HepG2 (cell line): ENCODE measurements around the gene EFEMP2. TPM values are rescaled to one million over a fixed set of nuclear protein-coding genes. Genes with fewer than 3 reads are reported as not detected.

Experiments
- ATAC-seq: fragments of 200-7000 bp; cut with Tn5 transposase; 3 replicates; pipeline ENCODE4 v1.9.1; 2020; ENCODE audit warnings: mild to moderate bottlenecking, moderate library complexity
- BruUV-seq: library from RNA; stranded (reverse); fragments of 400-500 nt; replicated peaks from 2 replicates; lab custom pipeline; 2021; lab: Mats Ljungman, UMichigan
- CTCF ChIA-PET: fragments of 300-600 bp; formaldehyde crosslinking; extraction: SDS; loops from one replicate; lab custom pipeline; 2021; ENCODE audit warnings: low total read pairs, inconsistent platforms, low intra/inter-chr PET ratio; lab: Yijun Ruan, JAX
- POLR2A ChIA-PET: fragments of 350-600 bp; sonication (Branson Sonifier 250); formaldehyde crosslinking; loops from one replicate; lab custom pipeline; 2020; ENCODE audit warnings: antibody characterized with exemption, inconsistent platforms; lab: Yijun Ruan, JAX
- DNase-seq: peaks from one replicate; pipeline ENCODE4 v3.0.0-alpha.2; 2015; ENCODE audit warnings: low spot score
- FAIRE-seq: peaks from 3 replicates; lab custom pipeline; 2011; peaks lifted over from hg19 to GRCh38; lab: Jason Lieb, UNC
- H2AFZ ChIP-seq: one replicate; pipeline ENCODE4 v1.6.1; 2011; ENCODE audit warnings: low read length, inconsistent platforms
- H3K27ac ChIP-seq: fragments of 300-600 bp; 3 replicates; pipeline ENCODE4 v1.8.0; 2011; ENCODE audit warnings: mixed run types, mild to moderate bottlenecking, mixed read lengths, low read length, inconsistent platforms; ENCODE audit not compliant: insufficient read depth; ENCODE audit errors: extremely low read length
- H3K27me3 ChIP-seq, 2 experiments: fragments of 200-600 bp in 1 of 2; 2 replicates in 1 of 2; 3 replicates in 1 of 2; pipeline versions ENCODE4 v1.6.0 to v1.8.0; 2011; ENCODE audit warnings: low read length in 2 of 2, mild to moderate bottlenecking in 2 of 2, moderate library complexity in 2 of 2, inconsistent platforms in 1 of 2; ENCODE audit not compliant: insufficient read depth in 2 of 2, control insufficient read depth in 1 of 2
- H3K36me3 ChIP-seq, 2 experiments: fragments of 200-600 bp in 1 of 2; replicated peaks in 1 of 2; 2 replicates in 1 of 2; 3 replicates in 1 of 2; pipeline versions ENCODE4 v1.5.1 to v1.8.0; 2011; ENCODE audit warnings: low read length in 2 of 2, inconsistent platforms in 1 of 2; ENCODE audit not compliant: insufficient read depth in 2 of 2, control insufficient read depth in 1 of 2
- H3K4me1 ChIP-seq: 2 replicates; pipeline ENCODE4 v1.5.1; 2012; ENCODE audit warnings: low read length, inconsistent platforms; ENCODE audit not compliant: insufficient read depth
- H3K4me2 ChIP-seq: 2 replicates; pipeline ENCODE4 v1.6.0; 2011; ENCODE audit warnings: low read depth, low read length, inconsistent platforms
- H3K4me3 ChIP-seq, 3 experiments: fragments of 200-600 bp in 1 of 3; sonication (generic), shearing (Covaris generic) in 1 of 3; replicated peaks in 1 of 3; 2 replicates each; pipeline ENCODE4 v1.5.1; 2011 to 2016; ENCODE audit warnings: low read length in 3 of 3, inconsistent platforms in 2 of 3, low read depth in 2 of 3, mild to moderate bottlenecking in 2 of 3, control low read depth in 1 of 3, mixed read lengths in 1 of 3; ENCODE audit not compliant: insufficient read depth in 1 of 3
- H3K79me2 ChIP-seq: one replicate; pipeline ENCODE4 v1.6.1; 2011; ENCODE audit warnings: low read length, inconsistent platforms; ENCODE audit not compliant: insufficient read depth
- H3K9ac ChIP-seq: 2 replicates; pipeline ENCODE4 v1.6.0; 2011; ENCODE audit warnings: mild to moderate bottlenecking, low read depth, low read length, inconsistent platforms; ENCODE audit not compliant: insufficient read depth
- H3K9me3 ChIP-seq: 2 replicates; pipeline ENCODE4 v1.5.1; 2012; ENCODE audit warnings: mild to moderate bottlenecking, low read length
- H4K20me1 ChIP-seq: 2 replicates; pipeline ENCODE4 v1.6.0; 2011; ENCODE audit warnings: inconsistent platforms, mild to moderate bottlenecking, low read length, moderate library complexity; ENCODE audit not compliant: insufficient read depth
- AGO1 ChIP-seq: fragments of 200-400 bp; formaldehyde crosslinking; IDR thresholded peaks from 2 replicates; pipeline ENCODE4 v1.6.1; 2017; ENCODE audit warnings: mild to moderate bottlenecking, low read depth, low read length, moderate library complexity; ENCODE audit not compliant: poor library complexity, severe bottlenecking
- CENPT ChIP-seq: sonication (generic); formaldehyde crosslinking; IDR thresholded peaks from 2 replicates; pipeline ENCODE4 v1.8.0; 2022; ENCODE audit warnings: low read depth, mild to moderate bottlenecking, moderate library complexity, missing genetic modification reagents
- ELF3 ChIP-seq: IDR thresholded peaks from 2 replicates; pipeline ENCODE4 v1.6.1; 2016; ENCODE audit warnings: missing genetic modification reagents, missing compliant biosample characterization
- GATAD2A ChIP-seq: IDR thresholded peaks from 2 replicates; pipeline ENCODE4 v1.6.1; 2016
- HDAC1 ChIP-seq: sonication (generic); formaldehyde crosslinking; IDR thresholded peaks from 2 replicates; pipeline ENCODE4 v1.5.1; 2020; ENCODE audit warnings: mild to moderate bottlenecking, missing genetic modification reagents
- HOXA3 ChIP-seq: sonication (generic); formaldehyde crosslinking; IDR thresholded peaks from 2 replicates; pipeline ENCODE4 v1.5.0; 2020; ENCODE audit warnings: missing genetic modification reagents
- ISL2 ChIP-seq: sonication (generic); formaldehyde crosslinking; IDR thresholded peaks from 2 replicates; pipeline ENCODE4 v1.5.0; 2020; ENCODE audit warnings: missing genetic modification reagents
- KLF15 ChIP-seq: sonication (generic); formaldehyde crosslinking; IDR thresholded peaks from 2 replicates; pipeline ENCODE4 v1.8.1; 2023; ENCODE audit warnings: borderline replicate concordance, mild to moderate bottlenecking, inconsistent platforms, missing genetic modification reagents, mixed read lengths
- SKI ChIP-seq: fragments of 450-650 bp; IDR thresholded peaks from one replicate; pipeline ENCODE4 v1.6.1; 2018; ENCODE audit warnings: mild to moderate bottlenecking; ENCODE audit not compliant: partially characterized antibody
- ZBTB46 ChIP-seq: sonication (generic); formaldehyde crosslinking; IDR thresholded peaks from 2 replicates; pipeline ENCODE4 v1.4.0; 2020; ENCODE audit warnings: mild to moderate bottlenecking, missing genetic modification reagents, borderline replicate concordance
- ZFP1 ChIP-seq: IDR thresholded peaks from 2 replicates; pipeline ENCODE4 v1.6.1; 2016
- ZNF136 ChIP-seq: sonication (generic); formaldehyde crosslinking; IDR thresholded peaks from 2 replicates; pipeline ENCODE4 v1.8.1; 2022; ENCODE audit warnings: low read depth, mild to moderate bottlenecking, moderate library complexity, missing genetic modification reagents
- ZNF614 ChIP-seq: IDR thresholded peaks from 2 replicates; pipeline ENCODE4 v1.6.1; 2018; ENCODE audit warnings: missing biosample characterization, missing genetic modification reagents, inconsistent platforms, borderline replicate concordance
- ZNF672 ChIP-seq: sonication (generic); formaldehyde crosslinking; IDR thresholded peaks from 2 replicates; pipeline ENCODE4 v1.8.1; 2022; ENCODE audit warnings: missing genetic modification reagents
- ZNF678 ChIP-seq: sonication (generic); formaldehyde crosslinking; IDR thresholded peaks from 2 replicates; pipeline ENCODE4 v1.4.0; 2020; ENCODE audit warnings: mild to moderate bottlenecking, missing genetic modification reagents
- whole genome bisulfite sequencing: methylation state at CpG from one replicate; pipeline ENCODE4 v1.1.6; 2017; ENCODE audit warnings: low lambda C conversion rate; 5-methylcytosine and 5-hydroxymethylcytosine counted together
- in situ Hi-C: cut with HindIII; loops from 2 replicates; pipeline ENCODE4 v1.10.0; 2017; ENCODE audit warnings: low pct_unique_long_range_greater_than_20kb; ENCODE audit not compliant: extremely low pct_ligation_motif_present
- intact Hi-C: fragments of 100-400 bp; cut with micrococcal nuclease; formaldehyde crosslinking; loops from one replicate; pipeline ENCODE4 v1.10.0; 2022; ENCODE audit not compliant: unreplicated experiment
- polyA plus RNA-seq, 8 experiments: library from polyadenylated mRNA; depleted of rRNA in 3 of 8; stranded (reverse) in 7 of 8; unstranded in 1 of 8; fragments of >200 nt; fragmentation: Illumina TruSeq in 4 of 8; extraction: Trizol in 4 of 8; gene quantifications; 2 replicates each; pipeline versions ENCODE4 v1.2.1 to v1.2.3, GENCODE V29; 2011 to 2016; ENCODE audit warnings: low read depth in 4 of 8, missing spikeins in 1 of 8, mixed read lengths in 1 of 8; ENCODE audit not compliant: insufficient read depth in 1 of 8
- total RNA-seq, 5 experiments: library from RNA; depleted of rRNA; stranded (reverse); fragments of >200 nt; fragmentation: Illumina TruSeq; extraction: Trizol; gene quantifications; 2 replicates each; pipeline ENCODE4 v1.2.3, GENCODE V29; 2016; ENCODE audit warnings: low read depth in 1 of 5
- TF ChIP-seq, protein P1 (sequence below): sonication (generic); formaldehyde crosslinking; IDR thresholded peaks from 2 replicates; pipeline ENCODE4 v1.9.0; 2021; ENCODE audit warnings: missing genetic modification reagents, borderline replicate concordance

EFEMP2 gene
- total and polyA plus RNA-seq, 2 of the 13 experiments (the other 11 are each of a cell fraction or from before 2014, with no cell fraction given) = 7.4 to 29.7 TPM

DNA sequence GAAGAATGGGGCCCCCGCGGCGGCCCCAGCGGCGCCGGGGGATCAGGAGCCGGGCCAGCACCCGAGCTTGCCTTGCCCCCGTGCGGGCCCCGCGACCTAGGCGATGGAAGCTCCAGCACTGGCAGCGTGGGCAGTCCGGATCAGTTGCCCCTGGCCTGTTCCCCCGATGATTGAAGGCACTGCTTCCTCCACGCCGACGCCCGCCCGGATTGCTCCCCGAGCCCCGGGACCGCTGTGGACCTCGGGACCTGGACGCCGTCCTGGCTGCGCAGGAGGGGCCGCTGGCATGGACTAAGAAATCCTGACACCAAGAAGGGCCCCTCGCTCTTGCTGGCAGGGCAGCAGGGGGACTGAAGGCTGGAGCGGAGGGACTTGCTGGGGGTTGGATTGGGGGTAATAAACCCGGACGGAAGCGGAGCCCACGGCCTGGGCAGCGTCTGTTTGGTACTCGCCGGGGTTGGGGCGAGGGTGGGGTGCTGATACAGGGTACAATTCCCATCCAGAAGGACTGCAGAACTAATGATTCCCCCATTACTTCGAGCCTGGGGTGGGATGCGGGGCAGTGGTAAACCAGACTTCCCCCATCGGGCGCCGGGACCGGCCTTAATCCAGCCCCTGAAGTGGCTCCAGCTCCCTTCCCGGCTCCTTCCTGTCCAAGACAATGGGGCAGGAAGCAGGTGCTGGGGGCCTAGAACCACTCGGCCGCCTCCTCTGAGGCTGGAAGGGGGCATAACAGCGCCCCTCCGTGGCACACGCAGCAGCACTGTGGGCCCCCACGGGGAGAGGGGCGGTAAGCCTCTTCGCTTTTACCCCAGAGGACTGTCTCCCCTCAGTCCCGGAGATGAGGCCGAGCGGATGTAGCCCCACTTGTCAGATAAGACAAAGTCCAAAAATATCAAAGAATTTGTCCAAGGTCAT lies 18.9 kb upstream of the EFEMP2 start (continued):
- no peak for TF ChIP-seq ZNF136 (CRISPR knock-in tag)
- peak; percentile 62 for TF ChIP-seq HDAC1 (CRISPR knock-in tag)
- TF ChIP-seq ZNF678 (CRISPR knock-in tag) = no peak
- TF ChIP-seq AGO1 = peak; percentile 98
- TF ChIP-seq GATAD2A (CRISPR knock-in tag) = peak; percentile 75
- TF ChIP-seq ISL2 (CRISPR knock-in tag) = 0 out of 2 replicates have a peak, but pooled peaks have one; percentile 21
- TF ChIP-seq ZNF614 (CRISPR knock-in tag) = no peak
- no peak; the same call in 1 of the 2 replicates for TF ChIP-seq ELF3 (CRISPR knock-in tag)
- TF ChIP-seq SKI = peak; percentile 36
- TF ChIP-seq KLF15 (CRISPR knock-in tag) = no peak

GRCh38 chr11:65890324-65891218 lies 18.0 kb upstream of the EFEMP2 start, which contains the start of gene CCDC85B:
CCDC85B (plus strand) TSS chr11:65890673; CDS start chr11:65890784, 111 bp downstream.
- BruUV-seq = no TSS peak
- peak within 1 kb of the TSS; percentile 77 for H3K27ac ChIP-seq
- CTCF ChIA-PET = interaction anchor here (6.9 kb wide), 1 partner anchor 99 kb away, joined by 63 read pairs; no protein-coding TSS in a partner anchor
- peak; percentile 67 for ATAC-seq
- WGBS = 0% methylated on average over 3 of the region's 94 CpGs
- H3K4me3 ChIP-seq = peak within 1 kb of the TSS; percentile 77 to 91 (median 87)
- peaks cover 68% of the 10 kb centered on the region for H3K4me1 ChIP-seq
- POLR2A ChIA-PET = interaction anchor here (0.6 to 7.6 kb wide), 34 partner anchors 10 to 557 kb away, joined by 3 to 95 read pairs (median 4); partner anchors contain the start of genes BANF1, C11orf68, CFL1 and DPF2
- H2AFZ ChIP-seq = no peak within 1 kb of the TSS
- in situ Hi-C loops (no loop called here), intact Hi-C loops (loop anchor here (2.0 kb wide), 1 partner anchor 28 kb away; the partner anchor contains the start of genes C11orf68 and DRAP1)
- peak within 1 kb of the TSS; percentile 99 for H3K4me2 ChIP-seq
- DNase-seq = peak; percentile 84
- peaks cover 1 to 8% of the 10 kb centered on the region in 2 experiments; a peak in 2 of 5 replicates for H3K36me3 ChIP-seq
- no peaks in the 10 kb centered on the region for H3K9me3 ChIP-seq
- peaks cover 8% of the 10 kb centered on the region for H3K79me2 ChIP-seq
- no peaks in the 10 kb centered on the region for H4K20me1 ChIP-seq
- H3K9ac ChIP-seq = peak within 1 kb of the TSS; percentile 90
- FAIRE-seq = peak; percentile 66
- H3K27me3 ChIP-seq = no peaks in the 10 kb centered on the region; a peak in 1 of 5 replicates
- TF ChIP-seq, protein P1, sequence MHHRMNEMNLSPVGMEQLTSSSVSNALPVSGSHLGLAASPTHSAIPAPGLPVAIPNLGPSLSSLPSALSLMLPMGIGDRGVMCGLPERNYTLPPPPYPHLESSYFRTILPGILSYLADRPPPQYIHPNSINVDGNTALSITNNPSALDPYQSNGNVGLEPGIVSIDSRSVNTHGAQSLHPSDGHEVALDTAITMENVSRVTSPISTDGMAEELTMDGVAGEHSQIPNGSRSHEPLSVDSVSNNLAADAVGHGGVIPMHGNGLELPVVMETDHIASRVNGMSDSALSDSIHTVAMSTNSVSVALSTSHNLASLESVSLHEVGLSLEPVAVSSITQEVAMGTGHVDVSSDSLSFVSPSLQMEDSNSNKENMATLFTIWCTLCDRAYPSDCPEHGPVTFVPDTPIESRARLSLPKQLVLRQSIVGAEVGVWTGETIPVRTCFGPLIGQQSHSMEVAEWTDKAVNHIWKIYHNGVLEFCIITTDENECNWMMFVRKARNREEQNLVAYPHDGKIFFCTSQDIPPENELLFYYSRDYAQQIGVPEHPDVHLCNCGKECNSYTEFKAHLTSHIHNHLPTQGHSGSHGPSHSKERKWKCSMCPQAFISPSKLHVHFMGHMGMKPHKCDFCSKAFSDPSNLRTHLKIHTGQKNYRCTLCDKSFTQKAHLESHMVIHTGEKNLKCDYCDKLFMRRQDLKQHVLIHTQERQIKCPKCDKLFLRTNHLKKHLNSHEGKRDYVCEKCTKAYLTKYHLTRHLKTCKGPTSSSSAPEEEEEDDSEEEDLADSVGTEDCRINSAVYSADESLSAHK (CRISPR knock-in tag) = 0 out of 2 replicates have a peak, but pooled peaks have one; percentile 62
- TF ChIP-seq CENPT (CRISPR knock-in tag) = no peak; the same call in 1 of the 2 replicates
- TF ChIP-seq ZFP1 (CRISPR knock-in tag) = no peak
- no peak for TF ChIP-seq ZBTB46 (CRISPR knock-in tag)
- peak; percentile 80 for TF ChIP-seq HOXA3
- TF ChIP-seq ZNF672 (CRISPR knock-in tag) = no peak
